Measurements from ENCODE around the gene TSPAN33. TPM values are rescaled to one million over a fixed set of nuclear protein-coding genes. Genes with fewer than 3 reads are reported as not detected.
A peak's percentile ranks its signal among the peaks of the same experiment; 100 is the strongest.
"Not testable (repeated sequence)": the region's sequence is repeated elsewhere in the genome, so short reads cannot be mapped to it uniquely, and the experiment has no call there.

The TSPAN33 gene
- total RNA-seq, 1 experiment from 2014 or later: 11.1 TPM

- Histone ChIP-seq H2AFZ (ENCODE audit: low read length) (peak overlapping the region; percentile 95), H3K27me3 (ENCODE audit: low read length) (no peaks in the 10 kb centered on the region), H3K79me2 (ENCODE audit: low read length) (no peaks in the 10 kb centered on the region), H3K4me3 (ENCODE audit: low read length) (peak overlapping the region; percentile 74), H3K36me3 (ENCODE audit: insufficient read depth, low read length) (no peaks in the 10 kb centered on the region), H3K9me3 (ENCODE audit: low read length) (no peaks in the 10 kb centered on the region), H3K9ac (ENCODE audit: low read length) (peak overlapping the region; percentile 84), H3K27ac (ENCODE audit: low read length) (peak overlapping the region; percentile 80), H3K4me2 (ENCODE audit: low read depth, low read length, poor library complexity, severe bottlenecking) (peak overlapping the region; percentile 99), H3K4me1 (ENCODE audit: low read length) (peaks cover 18% of the 10 kb centered on the region), H4K20me1 (ENCODE audit: insufficient read depth, low read depth, low read length) (no peaks in the 10 kb centered on the region), H3K9me2 (replicated peaks; ENCODE audit: insufficient read depth, low read length) (no peaks in the 10 kb centered on the region)
- peak; percentile 89 for DNase-seq
These were observed 25.4 kb downstream of the TSPAN33 start for GRCh38 chr7:129169686-129170440.

DNA sequence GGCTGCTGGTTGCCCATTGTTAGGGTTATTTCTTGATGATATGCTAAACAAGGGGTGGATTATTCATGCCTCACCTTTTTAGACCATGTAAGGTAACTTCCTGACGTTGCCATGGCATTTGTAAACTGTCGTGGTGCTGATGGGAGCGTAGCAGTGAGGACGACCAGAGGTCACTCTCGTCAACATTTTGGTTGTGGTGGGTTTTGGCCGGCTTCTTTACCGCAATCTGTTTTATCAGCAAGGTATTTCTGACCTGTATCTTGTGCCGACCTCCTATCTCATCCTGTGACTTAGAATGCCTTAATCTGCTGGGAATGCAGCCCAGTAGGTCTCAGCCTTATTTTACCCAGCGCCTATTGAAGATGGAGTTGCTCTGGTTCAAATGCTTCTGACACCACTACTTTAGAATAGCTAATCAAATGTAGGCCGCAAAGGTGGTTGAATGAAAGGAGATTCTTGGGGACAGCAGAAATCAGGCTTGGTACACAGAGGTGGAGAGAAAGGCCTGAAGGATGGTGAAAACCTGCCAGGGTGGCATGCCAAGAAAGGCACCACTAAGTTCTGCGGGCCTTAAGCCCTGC, 26.0 kb downstream of the TSPAN33 start:
- DNase-seq: no peak
- no peaks in the 10 kb centered on the region for H3K9me2 ChIP-seq (replicated peaks; ENCODE audit: insufficient read depth, low read length)
- no peak overlapping the region for H2AFZ ChIP-seq (ENCODE audit: low read length)
- no peaks in the 10 kb centered on the region for H3K36me3 ChIP-seq (ENCODE audit: insufficient read depth, low read length)
- H3K9ac ChIP-seq (ENCODE audit: low read length): no peak overlapping the region
- H3K27ac ChIP-seq (ENCODE audit: low read length): no peak overlapping the region
- H3K9me3 ChIP-seq (ENCODE audit: low read length): no peaks in the 10 kb centered on the region
- H3K4me3 ChIP-seq (ENCODE audit: low read length): peak overlapping the region; percentile 74; the same call in 1 of the 2 replicates
- H3K27me3 ChIP-seq (ENCODE audit: low read length): no peaks in the 10 kb centered on the region
- H3K79me2 ChIP-seq (ENCODE audit: low read length): no peaks in the 10 kb centered on the region
- H3K4me1 ChIP-seq (ENCODE audit: low read length): peaks cover 18% of the 10 kb centered on the region
- H3K4me2 ChIP-seq (ENCODE audit: low read depth, low read length, poor library complexity, severe bottlenecking): peak overlapping the region; percentile 99
- H4K20me1 ChIP-seq (ENCODE audit: insufficient read depth, low read depth, low read length): no peaks in the 10 kb centered on the region

DNA sequence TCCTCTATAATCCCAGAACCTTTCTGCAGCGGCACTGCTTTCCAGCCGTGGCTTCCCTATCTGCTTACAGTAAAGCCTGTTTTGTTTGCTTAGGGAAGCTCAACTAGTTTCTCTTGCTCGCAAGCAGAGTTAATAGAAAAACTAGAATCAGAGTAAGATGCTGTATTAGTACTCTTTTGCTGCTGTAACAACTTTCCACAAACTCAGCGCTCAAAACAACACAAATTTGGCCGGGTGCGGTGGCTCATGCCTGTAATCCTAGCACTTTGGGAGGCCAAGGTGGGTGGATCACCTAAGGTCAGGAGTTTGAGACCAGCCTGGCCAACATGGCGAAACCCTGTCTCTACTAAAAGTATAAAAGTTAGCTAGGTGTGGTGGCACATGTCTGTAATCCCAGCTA, 29.4 kb downstream of the TSPAN33 start:
- not testable (repeated sequence) for H3K9ac ChIP-seq (ENCODE audit: low read length); H3K4me2 ChIP-seq (ENCODE audit: low read depth, low read length, poor library complexity, severe bottlenecking); H4K20me1 ChIP-seq (ENCODE audit: insufficient read depth, low read depth, low read length); H3K4me3 ChIP-seq (ENCODE audit: low read length); H3K36me3 ChIP-seq (ENCODE audit: insufficient read depth, low read length); H3K79me2 ChIP-seq (ENCODE audit: low read length); H3K27me3 ChIP-seq (ENCODE audit: low read length); H3K27ac ChIP-seq (ENCODE audit: low read length); H2AFZ ChIP-seq (ENCODE audit: low read length); DNase-seq; H3K9me3 ChIP-seq (ENCODE audit: low read length); H3K9me2 ChIP-seq (replicated peaks; ENCODE audit: insufficient read depth, low read length)
- H3K4me1 ChIP-seq (ENCODE audit: low read length): peaks cover 15% of the 10 kb centered on the region

DNA sequence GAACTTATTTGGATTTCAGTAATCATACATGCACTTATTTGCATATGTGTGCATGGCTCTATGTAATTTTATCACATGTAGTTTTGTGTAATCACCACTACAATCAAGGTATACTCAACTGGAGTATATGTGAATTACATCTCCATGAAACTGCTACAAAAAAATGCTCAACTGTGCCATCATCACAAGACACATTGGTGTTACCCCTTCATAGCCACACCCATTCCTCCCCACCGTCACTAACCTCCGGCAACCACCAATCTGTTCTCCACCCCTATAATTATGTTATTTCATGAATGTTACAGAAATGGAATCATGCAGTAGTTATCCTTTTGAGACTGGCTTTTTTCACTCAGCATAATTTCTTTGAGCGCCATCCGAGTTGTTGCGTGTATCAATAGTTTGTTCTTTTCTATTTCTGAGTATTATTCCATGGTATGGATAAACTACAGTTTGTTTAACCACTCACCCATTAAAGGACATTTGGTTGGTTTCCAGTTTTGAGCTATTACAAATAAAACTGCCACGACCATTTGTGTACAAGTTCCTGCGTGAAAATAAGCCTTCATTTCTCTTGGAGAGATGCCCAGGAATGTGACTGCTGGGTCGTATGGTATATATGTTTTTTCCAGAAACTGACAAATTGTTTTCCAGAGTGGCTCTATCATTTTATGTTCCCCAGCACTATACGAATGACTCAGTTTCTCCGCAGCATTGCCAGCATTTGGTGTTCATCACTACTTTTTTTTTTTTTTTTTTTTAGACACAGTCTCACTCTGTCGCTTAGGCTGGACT, 32.6 kb downstream of the TSPAN33 start:
- H4K20me1 ChIP-seq (ENCODE audit: insufficient read depth, low read depth, low read length): no peaks in the 10 kb centered on the region
- no peaks in the 10 kb centered on the region for H3K4me1 ChIP-seq (ENCODE audit: low read length)
- no peak overlapping the region for H3K27ac ChIP-seq (ENCODE audit: low read length)
- no peaks in the 10 kb centered on the region for H3K27me3 ChIP-seq (ENCODE audit: low read length)
- no peak overlapping the region for H3K9ac ChIP-seq (ENCODE audit: low read length)
- no peaks in the 10 kb centered on the region for H3K9me3 ChIP-seq (ENCODE audit: low read length)
- no peak overlapping the region for H3K4me2 ChIP-seq (ENCODE audit: low read depth, low read length, poor library complexity, severe bottlenecking)
- no peak for DNase-seq
- H3K79me2 ChIP-seq (ENCODE audit: low read length): no peaks in the 10 kb centered on the region
- no peaks in the 10 kb centered on the region for H3K36me3 ChIP-seq (ENCODE audit: insufficient read depth, low read length)
- no peak overlapping the region for H3K4me3 ChIP-seq (ENCODE audit: low read length)
- H2AFZ ChIP-seq (ENCODE audit: low read length): no peak overlapping the region
- no peaks in the 10 kb centered on the region for H3K9me2 ChIP-seq (replicated peaks; ENCODE audit: insufficient read depth, low read length)

- Histone ChIP-seq H3K79me2 (ENCODE audit: low read length) (no peaks in the 10 kb centered on the region), H3K4me2 (ENCODE audit: low read depth, low read length, poor library complexity, severe bottlenecking) (no peak overlapping the region), H3K9ac (ENCODE audit: low read length) (no peak overlapping the region), H3K36me3 (ENCODE audit: insufficient read depth, low read length) (no peaks in the 10 kb centered on the region), H3K4me1 (ENCODE audit: low read length) (no peaks in the 10 kb centered on the region), H2AFZ (ENCODE audit: low read length) (no peak overlapping the region), H3K27ac (ENCODE audit: low read length) (no peak overlapping the region), H3K4me3 (ENCODE audit: low read length) (no peak overlapping the region), H3K9me3 (ENCODE audit: low read length) (no peaks in the 10 kb centered on the region), H3K27me3 (ENCODE audit: low read length) (no peaks in the 10 kb centered on the region), H3K9me2 (replicated peaks; ENCODE audit: insufficient read depth, low read length) (no peaks in the 10 kb centered on the region), H4K20me1 (ENCODE audit: insufficient read depth, low read depth, low read length) (no peaks in the 10 kb centered on the region)
- no peak for DNase-seq
These were observed 40.6 kb downstream of the TSPAN33 start for GRCh38 chr7:129184981-129185670.

DNA sequence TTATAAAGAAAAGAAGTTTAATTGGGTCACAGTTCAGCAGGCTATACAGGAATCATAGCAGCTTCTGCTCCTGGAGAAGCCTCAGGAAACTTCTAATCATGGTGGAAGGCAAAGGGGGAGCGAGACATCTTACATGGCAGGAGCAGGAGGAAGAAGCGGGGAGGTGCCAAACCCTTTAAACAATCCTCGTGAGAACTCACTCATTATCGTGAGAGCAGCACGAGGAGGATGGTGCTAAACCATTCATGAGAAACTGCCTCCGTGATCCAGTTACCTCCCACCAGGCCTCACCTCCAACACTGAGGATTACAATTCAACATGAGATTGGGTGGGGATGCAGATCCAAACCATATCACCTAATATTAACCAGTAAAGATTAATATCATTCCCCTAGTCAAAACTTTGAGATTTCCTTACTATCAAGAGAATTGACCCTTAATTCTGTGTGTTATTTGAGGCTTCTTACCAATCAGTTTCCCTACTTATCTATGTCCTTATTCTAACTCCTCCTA, 42.3 kb downstream of the TSPAN33 start:
- no peak overlapping the region for H3K4me3 ChIP-seq (ENCODE audit: low read length)
- H3K36me3 ChIP-seq (ENCODE audit: insufficient read depth, low read length): no peaks in the 10 kb centered on the region
- no peak for DNase-seq
- no peaks in the 10 kb centered on the region for H3K27me3 ChIP-seq (ENCODE audit: low read length)
- H3K4me2 ChIP-seq (ENCODE audit: low read depth, low read length, poor library complexity, severe bottlenecking): no peak overlapping the region
- no peak overlapping the region for H2AFZ ChIP-seq (ENCODE audit: low read length)
- H3K9ac ChIP-seq (ENCODE audit: low read length): no peak overlapping the region
- H3K79me2 ChIP-seq (ENCODE audit: low read length): no peaks in the 10 kb centered on the region
- no peaks in the 10 kb centered on the region for H4K20me1 ChIP-seq (ENCODE audit: insufficient read depth, low read depth, low read length)
- no peaks in the 10 kb centered on the region for H3K9me3 ChIP-seq (ENCODE audit: low read length)
- no peak overlapping the region for H3K27ac ChIP-seq (ENCODE audit: low read length)
- H3K9me2 ChIP-seq (replicated peaks; ENCODE audit: insufficient read depth, low read length): no peaks in the 10 kb centered on the region
- H3K4me1 ChIP-seq (ENCODE audit: low read length): no peaks in the 10 kb centered on the region

- no peak overlapping the region for H3K4me2 ChIP-seq (ENCODE audit: low read depth, low read length, poor library complexity, severe bottlenecking)
- no peaks in the 10 kb centered on the region for H3K9me3 ChIP-seq (ENCODE audit: low read length)
- no peaks in the 10 kb centered on the region for H3K9me2 ChIP-seq (replicated peaks; ENCODE audit: insufficient read depth, low read length)
- no peaks in the 10 kb centered on the region for H3K36me3 ChIP-seq (ENCODE audit: insufficient read depth, low read length)
- no peaks in the 10 kb centered on the region for H3K4me1 ChIP-seq (ENCODE audit: low read length)
- no peak overlapping the region for H2AFZ ChIP-seq (ENCODE audit: low read length)
- H4K20me1 ChIP-seq (ENCODE audit: insufficient read depth, low read depth, low read length): no peaks in the 10 kb centered on the region
- no peak overlapping the region for H3K27ac ChIP-seq (ENCODE audit: low read length)
- H3K79me2 ChIP-seq (ENCODE audit: low read length): no peaks in the 10 kb centered on the region
- no peak overlapping the region for H3K9ac ChIP-seq (ENCODE audit: low read length)
- H3K27me3 ChIP-seq (ENCODE audit: low read length): no peaks in the 10 kb centered on the region
- no peak overlapping the region for H3K4me3 ChIP-seq (ENCODE audit: low read length)
- no peak for DNase-seq
These were observed 43.3 kb downstream of the TSPAN33 start for GRCh38 chr7:129187681-129188371.

Data from Karpas-422 (cell line).